Cardiac muscle cell (in vitro differentiated cells and primary cell): Measurements from ENCODE around the gene PACC1. TPM values are rescaled to one million over a fixed set of nuclear protein-coding genes. Genes with fewer than 3 reads are reported as not detected.

Source experiments
- DNase-seq, 2 donors: peaks; one replicate each; pipeline versions ENCODE4 v3.0.0 to v3.0.0-alpha.2; 2010 to 2017; ENCODE audit warnings: low read depth in 1 of 2, low spot score in 1 of 2
- H3K27ac ChIP-seq: fragments of 200-600 bp; sonication (generic); 2 replicates; pipeline ENCODE4 v1.5.1; 2016
- H3K27me3 ChIP-seq: fragments of 200-600 bp; sonication (generic); 2 replicates; pipeline ENCODE4 v1.6.0; 2016; ENCODE audit warnings: control low read depth
- H3K36me3 ChIP-seq: fragments of 200-600 bp; sonication (generic); 2 replicates; pipeline ENCODE4 v1.5.1; 2016; ENCODE audit warnings: control low read depth
- H3K4me1 ChIP-seq: fragments of 200-600 bp; sonication (generic); 2 replicates; pipeline ENCODE4 v1.8.1; 2017; ENCODE audit warnings: low read depth, mild to moderate bottlenecking, mixed run types
- H3K4me3 ChIP-seq: fragments of 200-600 bp; sonication (generic); 2 replicates; pipeline ENCODE4 v1.5.1; 2016; ENCODE audit warnings: mild to moderate bottlenecking
- H3K9me3 ChIP-seq: fragments of 200-600 bp; sonication (generic); 2 replicates; pipeline ENCODE4 v1.5.1; 2017; ENCODE audit warnings: low read depth, mild to moderate bottlenecking, control low read depth
- CTCF ChIP-seq: IDR thresholded peaks from 2 replicates; pipeline ENCODE4 v1.5.1; 2012; ENCODE audit warnings: low read depth, mild to moderate bottlenecking, low read length
- polyA plus RNA-seq: library from polyadenylated mRNA; unstranded; fragments of >200 nt; fragmentation: Nextera tagmentation; extraction: Ambion mirVana; gene quantifications from 2 replicates; pipeline ENCODE4 v1.2.1, GENCODE V29; 2016
- total RNA-seq: library from RNA; depleted of rRNA; stranded (reverse); fragments of >200 nt; gene quantifications from 2 replicates; pipeline ENCODE4 v1.2.3, GENCODE V29; 2016

Gene PACC1
- total and polyA plus RNA-seq, 2 experiments from 2014 or later = 8.5 to 9.5 TPM

GRCh38 chr1:212346601-212347000, 68.1 kb downstream of the PACC1 start:
- Histone ChIP-seq H3K36me3 (peaks cover 51% of the 10 kb centered on the region), H3K27ac (no peak overlapping the region), H3K9me3 (no peaks in the 10 kb centered on the region), H3K4me3 (no peak overlapping the region), H3K4me1 (no peaks in the 10 kb centered on the region), H3K27me3 (no peaks in the 10 kb centered on the region)
- no peak for TF ChIP-seq CTCF
- DNase-seq = no peak

- no peak for DNase-seq
- no peak overlapping the region for H3K4me3 ChIP-seq
- no peaks in the 10 kb centered on the region for H3K27me3 ChIP-seq
- H3K4me1 ChIP-seq = no peaks in the 10 kb centered on the region
- no peak overlapping the region for H3K27ac ChIP-seq
- H3K36me3 ChIP-seq = peaks cover 46% of the 10 kb centered on the region
- TF ChIP-seq CTCF = no peak
- H3K9me3 ChIP-seq = no peaks in the 10 kb centered on the region
Measured at GRCh38 chr1:212344905-212345304, 69.8 kb downstream of the PACC1 start.

GRCh38 chr1:212341090-212341489, 73.6 kb downstream of the PACC1 start:
- H3K27ac ChIP-seq = no peak overlapping the region
- no peaks in the 10 kb centered on the region for H3K4me1 ChIP-seq
- H3K4me3 ChIP-seq = no peak overlapping the region
- no peak for DNase-seq
- no peaks in the 10 kb centered on the region for H3K9me3 ChIP-seq
- H3K27me3 ChIP-seq = no peaks in the 10 kb centered on the region
- no peak for TF ChIP-seq CTCF
- peaks cover 24% of the 10 kb centered on the region for H3K36me3 ChIP-seq

GRCh38 chr1:212329105-212329504, 85.6 kb downstream of the PACC1 start:
- no peak for TF ChIP-seq CTCF
- H3K4me1 ChIP-seq = no peaks in the 10 kb centered on the region
- no peaks in the 10 kb centered on the region for H3K27me3 ChIP-seq
- DNase-seq = no peak
- peaks cover 12% of the 10 kb centered on the region for H3K36me3 ChIP-seq
- H3K4me3 ChIP-seq = no peak overlapping the region
- H3K9me3 ChIP-seq = no peaks in the 10 kb centered on the region
- H3K27ac ChIP-seq = no peak overlapping the region

- H3K27me3 ChIP-seq = no peaks in the 10 kb centered on the region
- peaks cover 3% of the 10 kb centered on the region for H3K36me3 ChIP-seq
- no peak overlapping the region for H3K4me3 ChIP-seq
- TF ChIP-seq CTCF = no peak
- H3K9me3 ChIP-seq = no peaks in the 10 kb centered on the region
- DNase-seq = peak in 1 of 2 donors; percentile 69
- H3K4me1 ChIP-seq = no peaks in the 10 kb centered on the region
- H3K27ac ChIP-seq = no peak overlapping the region
Measured at GRCh38 chr1:212328248-212328647, 86.4 kb downstream of the PACC1 start.

- no peak overlapping the region for H3K27ac ChIP-seq
- TF ChIP-seq CTCF = no peak
Measured at GRCh38 chr1:212326541-212326940, 88.1 kb downstream of the PACC1 start.

More at GRCh38 chr1:212326541-212326940, 88.1 kb downstream of the PACC1 start:
- no peak for DNase-seq
- no peaks in the 10 kb centered on the region for H3K9me3 ChIP-seq
- H3K27me3 ChIP-seq = no peaks in the 10 kb centered on the region
- no peaks in the 10 kb centered on the region for H3K36me3 ChIP-seq
- no peak overlapping the region for H3K4me3 ChIP-seq
- H3K4me1 ChIP-seq = no peaks in the 10 kb centered on the region
